IMR-90 (cell line): ENCODE results near the gene GOLGA3. TPM values are rescaled to one million over a fixed set of nuclear protein-coding genes. Genes with fewer than 3 reads are reported as not detected.

ENCODE experiments used
- ATAC-seq: fragments of 200-7000 bp; cut with Tn5 transposase; 2 replicates; pipeline ENCODE4 v1.9.1; 2020; ENCODE audit warnings: low read depth, mild to moderate bottlenecking, moderate library complexity
- BruUV-seq: library from RNA; stranded (reverse); fragments of 400-500 nt; replicated peaks from 2 replicates; lab custom pipeline; 2021; lab: Mats Ljungman, UMichigan
- CTCF ChIA-PET: fragments of 300-600 bp; formaldehyde crosslinking; extraction: SDS; loops from one replicate; lab custom pipeline; 2021; ENCODE audit warnings: antibody characterized with exemption; lab: Yijun Ruan, JAX
- POLR2A ChIA-PET: fragments of 300-600 bp; sonication (Branson Sonifier 250); formaldehyde crosslinking; loops from one replicate; lab custom pipeline; 2022; ENCODE audit warnings: antibody characterized with exemption; ENCODE audit not compliant: unreplicated experiment; lab: Charles Lee
- DNase-seq: peaks from one replicate; pipeline ENCODE4 v3.0.0; 2013
- H2AFZ ChIP-seq: replicated peaks from 2 replicates; pipeline ENCODE3; 2013; ENCODE audit warnings: low read length, mild to moderate bottlenecking; ENCODE audit not compliant: poor library complexity
- H2AK5ac ChIP-seq: 2 replicates; pipeline ENCODE4 v1.6.1; 2013; ENCODE audit warnings: low read depth, low read length, inconsistent platforms
- H2AK9ac ChIP-seq: replicated peaks from 2 replicates; pipeline ENCODE3; 2013; ENCODE audit warnings: mild to moderate bottlenecking, low read depth, low read length, moderate library complexity; ENCODE audit not compliant: poor library complexity
- H2BK120ac ChIP-seq: 2 replicates; pipeline ENCODE4 v1.6.1; 2013; ENCODE audit warnings: low read depth, low read length, inconsistent platforms
- H2BK15ac ChIP-seq: 3 replicates; pipeline ENCODE4 v1.6.1; 2013; ENCODE audit warnings: low read depth, low read length, inconsistent platforms
- H2BK20ac ChIP-seq: 2 replicates; pipeline ENCODE4 v1.6.1; 2013; ENCODE audit warnings: low read depth, mild to moderate bottlenecking, inconsistent platforms, low read length, moderate library complexity
- H2BK5ac ChIP-seq: 2 replicates; pipeline ENCODE4 v1.6.1; 2013; ENCODE audit warnings: mild to moderate bottlenecking, low read depth, low read length, inconsistent platforms; ENCODE audit not compliant: poor library complexity, severe bottlenecking
- H3K14ac ChIP-seq: replicated peaks from 2 replicates; pipeline ENCODE4 v1.6.1; 2013; ENCODE audit warnings: low read depth, low read length, inconsistent platforms
- H3K18ac ChIP-seq: 2 replicates; pipeline ENCODE4 v1.6.1; 2013; ENCODE audit warnings: low read depth, low read length, control low read depth
- H3K23ac ChIP-seq: 2 replicates; pipeline ENCODE4 v1.6.1; 2013; ENCODE audit warnings: low read depth, low read length, inconsistent platforms
- H3K27ac ChIP-seq: 2 replicates; pipeline ENCODE4 v1.5.1; 2013; ENCODE audit warnings: mild to moderate bottlenecking, control low read depth, low read length; ENCODE audit not compliant: insufficient read depth
- H3K27me3 ChIP-seq: 2 replicates; pipeline ENCODE4 v1.6.1; 2013; ENCODE audit warnings: low read length; ENCODE audit not compliant: control insufficient read depth, insufficient read depth
- H3K36me3 ChIP-seq: 2 replicates; pipeline ENCODE4 v1.6.1; 2013; ENCODE audit warnings: low read length, mixed read lengths; ENCODE audit not compliant: control insufficient read depth, insufficient read depth
- H3K4ac ChIP-seq: 2 replicates; pipeline ENCODE4 v1.6.1; 2013; ENCODE audit warnings: low read depth, low read length, inconsistent platforms
- H3K4me1 ChIP-seq: 2 replicates; pipeline ENCODE4 v1.6.1; 2013; ENCODE audit warnings: low read length, mixed read lengths; ENCODE audit not compliant: control insufficient read depth, insufficient read depth
- H3K4me2 ChIP-seq: 2 replicates; pipeline ENCODE4 v1.6.1; 2013; ENCODE audit warnings: low read depth, mild to moderate bottlenecking, control low read depth, low read length, moderate library complexity
- H3K4me3 ChIP-seq: 2 replicates; pipeline ENCODE4 v1.5.1; 2013; ENCODE audit warnings: low read depth, mild to moderate bottlenecking, control low read depth, low read length, moderate library complexity; ENCODE audit not compliant: insufficient read depth
- H3K56ac ChIP-seq: 2 replicates; pipeline ENCODE4 v1.6.1; 2013; ENCODE audit warnings: low read length, inconsistent platforms; ENCODE audit not compliant: insufficient read depth; ENCODE audit errors: extremely low read depth
- H3K79me1 ChIP-seq, 2 experiments: 2 replicates each; pipeline ENCODE4 v1.6.1; 2013; ENCODE audit warnings: low read length in 2 of 2, inconsistent platforms in 1 of 2, low read depth in 1 of 2
- H3K9ac ChIP-seq: 2 replicates; pipeline ENCODE4 v1.6.1; 2013; ENCODE audit warnings: low read depth, low read length, control low read depth
- H3K9me1 ChIP-seq: 2 replicates; pipeline ENCODE4 v1.6.1; 2013; ENCODE audit warnings: low read length, inconsistent platforms; ENCODE audit not compliant: insufficient read depth
- H3K9me3 ChIP-seq: 2 replicates; pipeline ENCODE4 v1.6.1; 2013; ENCODE audit warnings: low read length; ENCODE audit not compliant: control insufficient read depth, insufficient read depth
- H4K20me1 ChIP-seq: 2 replicates; pipeline ENCODE4 v1.6.1; 2013; ENCODE audit warnings: low read length, inconsistent platforms; ENCODE audit not compliant: insufficient read depth
- H4K5ac ChIP-seq: 2 replicates; pipeline ENCODE4 v1.6.1; 2013; ENCODE audit warnings: mild to moderate bottlenecking, low read depth, low read length, control low read depth
- H4K8ac ChIP-seq, 2 experiments: 2 replicates each; pipeline ENCODE4 v1.6.1; 2013; ENCODE audit warnings: low read depth in 2 of 2, low read length in 2 of 2, control low read depth in 1 of 2, inconsistent platforms in 1 of 2
- H4K91ac ChIP-seq: 2 replicates; pipeline ENCODE4 v1.6.1; 2013; ENCODE audit warnings: low read depth, low read length, inconsistent platforms; ENCODE audit not compliant: insufficient read depth
- BHLHE40 ChIP-seq: fragments of 150-350 bp; IDR thresholded peaks from 2 replicates; pipeline ENCODE4 v1.6.1; 2016; ENCODE audit warnings: mild to moderate bottlenecking, low read depth, low read length
- CEBPB ChIP-seq: IDR thresholded peaks from 2 replicates; pipeline ENCODE4 v1.6.1; 2012; ENCODE audit warnings: low read depth, low read length, improper control_type of control experiment
- CHD1 ChIP-seq: IDR thresholded peaks from 2 replicates; pipeline ENCODE4 v1.6.1; 2012; ENCODE audit warnings: low read depth, low read length, improper control_type of control experiment
- FOS ChIP-seq: fragments of 150-350 bp; IDR thresholded peaks from 2 replicates; pipeline ENCODE4 v1.6.1; 2016; ENCODE audit warnings: low read depth, low read length
- MAFK ChIP-seq: IDR thresholded peaks from 2 replicates; pipeline ENCODE4 v1.6.1; 2012; ENCODE audit warnings: low read depth, low read length, improper control_type of control experiment
- MAZ ChIP-seq: IDR thresholded peaks from 2 replicates; pipeline ENCODE4 v1.6.1; 2012; ENCODE audit warnings: low read depth, mild to moderate bottlenecking, low read length, improper control_type of control experiment, moderate library complexity, borderline replicate concordance
- MXI1 ChIP-seq: IDR thresholded peaks from 2 replicates; pipeline ENCODE4 v1.6.1; 2012; ENCODE audit warnings: low read depth, mild to moderate bottlenecking, low read length, moderate library complexity, borderline replicate concordance
- NFE2L2 ChIP-seq: fragments of 150-350 bp; IDR thresholded peaks from 2 replicates; pipeline ENCODE4 v1.6.1; 2016; ENCODE audit warnings: low read depth, mild to moderate bottlenecking, low read length
- POLR2A ChIP-seq: IDR thresholded peaks from 2 replicates; pipeline ENCODE4 v1.6.1; 2012; ENCODE audit warnings: mild to moderate bottlenecking, low read depth, low read length
- RAD21 ChIP-seq: IDR thresholded peaks from 2 replicates; pipeline ENCODE4 v1.6.1; 2012; ENCODE audit warnings: low read length, improper control_type of control experiment
- RCOR1 ChIP-seq: IDR thresholded peaks from 2 replicates; pipeline ENCODE4 v1.6.1; 2012; ENCODE audit warnings: mild to moderate bottlenecking, low read length, improper control_type of control experiment; ENCODE audit not compliant: insufficient replicate concordance
- RFX5 ChIP-seq: IDR thresholded peaks from 2 replicates; pipeline ENCODE4 v1.8.0; 2012; ENCODE audit warnings: low read depth, mild to moderate bottlenecking, low read length, moderate library complexity
- SMC3 ChIP-seq: fragments of 150-350 bp; IDR thresholded peaks from 2 replicates; pipeline ENCODE4 v1.6.1; 2016; ENCODE audit warnings: low read depth, mild to moderate bottlenecking, antibody characterized with exemption, low read length, moderate library complexity
- USF2 ChIP-seq: fragments of 150-350 bp; IDR thresholded peaks from 2 replicates; pipeline ENCODE4 v1.6.1; 2017; ENCODE audit warnings: mild to moderate bottlenecking, antibody characterized with exemption, low read length, low read depth
- WGBS, 2 experiments: methylation state at CpG; one replicate each; pipeline versions ENCODE4 v1.1.5 to v1.1.7; 2013; ENCODE audit warnings: missing lambda C conversion rate in 2 of 2; ENCODE audit not compliant: insufficient read length in 1 of 2; ENCODE audit errors: extremely low coverage in 2 of 2; 5-methylcytosine and 5-hydroxymethylcytosine counted together
- dilution Hi-C: fragments of 300-500 bp; cut with HindIII; formaldehyde crosslinking; loops from one replicate; pipeline ENCODE4 v1.14.3; 2018; ENCODE audit warnings: low sequenced_read_pairs; ENCODE audit not compliant: unreplicated experiment
- in situ Hi-C: fragments of 300-500 bp; cut with MboI; formaldehyde crosslinking; loops from 3 replicates; pipeline ENCODE4 v1.14.3; 2019; ENCODE audit warnings: low sequenced_read_pairs, inconsistent platforms, mixed read lengths
- intact Hi-C: fragments of 100-400 bp; cut with micrococcal nuclease; formaldehyde crosslinking; loops from 2 replicates; pipeline ENCODE4 v1.10.0; 2022
- polyA plus RNA-seq, 3 experiments: library from polyadenylated mRNA; depleted of rRNA; stranded (reverse); fragments of >200 nt; gene quantifications; 2 replicates each; pipeline ENCODE4 v1.2.3, GENCODE V29; 2012; ENCODE audit warnings: low replicate concordance in 1 of 3
- total RNA-seq: library from RNA; depleted of rRNA; stranded (reverse); fragments of >200 nt; gene quantifications from 2 replicates; pipeline ENCODE4 v1.2.3, GENCODE V29; 2012
- TF ChIP-seq, protein P1 (sequence below): conservative IDR thresholded peaks from 2 replicates; pipeline ENCODE4 v1.5.1; 2012; ENCODE audit warnings: mild to moderate bottlenecking, low read depth, low read length, improper control_type of control experiment

GOLGA3 gene
- total and polyA plus RNA-seq, 2 of the 4 experiments (the other 2 are of a cell fraction) = 39.6 to 99.8 TPM

DNA sequence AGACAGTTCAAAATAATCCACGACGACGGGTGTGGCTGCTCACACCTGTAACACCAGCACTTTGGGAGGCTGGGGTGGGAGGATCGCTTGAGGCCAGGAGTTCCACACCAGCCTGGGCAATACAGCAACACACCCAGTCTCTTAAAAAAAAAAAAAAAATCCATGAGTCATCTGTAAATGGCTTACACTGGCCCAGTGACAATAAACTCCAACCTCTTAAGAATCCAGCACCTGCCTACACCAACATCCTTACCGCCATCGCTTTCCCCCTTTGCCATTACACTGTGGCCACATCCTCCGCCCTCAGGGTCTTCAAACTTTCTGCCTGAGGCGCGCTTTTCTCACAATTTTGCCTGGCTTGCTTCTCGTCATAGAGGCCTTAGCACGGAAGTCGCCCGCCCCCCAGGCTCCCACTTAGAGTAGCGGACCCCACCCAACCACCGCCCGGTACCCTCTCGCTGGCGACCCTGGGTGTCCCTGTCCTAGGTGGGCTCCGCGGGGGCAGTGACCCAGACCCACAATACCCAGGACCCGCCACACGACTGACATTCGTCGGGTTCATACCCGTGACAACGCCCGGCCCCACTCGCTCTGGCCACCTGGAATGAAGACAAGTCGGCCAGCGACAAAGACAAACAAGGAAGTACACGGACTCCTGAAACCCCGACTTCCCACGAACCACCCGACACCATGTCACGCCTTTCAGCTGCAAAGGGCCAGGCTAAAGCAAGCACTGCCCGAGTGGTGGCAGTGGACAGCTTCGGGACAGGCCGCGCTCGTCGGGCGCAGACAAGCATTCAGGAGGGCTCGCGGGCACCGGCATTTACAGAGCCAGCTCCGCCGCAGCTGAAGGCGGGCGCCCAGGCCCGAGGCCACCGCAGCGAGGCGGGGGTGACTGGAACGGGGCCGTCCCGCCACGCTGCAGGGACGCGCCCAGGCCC, 636 bp downstream of the GOLGA3 start:
- in situ Hi-C loops = no loop called here
- TF ChIP-seq RFX5 (no peak), MAFK (0 out of 2 replicates have a peak, but pooled peaks have one; percentile 17), BHLHE40 (no peak), CHD1 (0 out of 2 replicates have a peak, but pooled peaks have one; percentile 35), RCOR1 (peak; percentile 64), CEBPB (no peak), MXI1 (peak; percentile 65), FOS (peak; percentile 66), MAZ (no peak), RAD21 (no peak), NFE2L2 (peak; percentile 35; the same call in 1 of the 2 replicates), USF2 (no peak), SMC3 (no peak), POLR2A (no peak)
- TF ChIP-seq, protein P1, sequence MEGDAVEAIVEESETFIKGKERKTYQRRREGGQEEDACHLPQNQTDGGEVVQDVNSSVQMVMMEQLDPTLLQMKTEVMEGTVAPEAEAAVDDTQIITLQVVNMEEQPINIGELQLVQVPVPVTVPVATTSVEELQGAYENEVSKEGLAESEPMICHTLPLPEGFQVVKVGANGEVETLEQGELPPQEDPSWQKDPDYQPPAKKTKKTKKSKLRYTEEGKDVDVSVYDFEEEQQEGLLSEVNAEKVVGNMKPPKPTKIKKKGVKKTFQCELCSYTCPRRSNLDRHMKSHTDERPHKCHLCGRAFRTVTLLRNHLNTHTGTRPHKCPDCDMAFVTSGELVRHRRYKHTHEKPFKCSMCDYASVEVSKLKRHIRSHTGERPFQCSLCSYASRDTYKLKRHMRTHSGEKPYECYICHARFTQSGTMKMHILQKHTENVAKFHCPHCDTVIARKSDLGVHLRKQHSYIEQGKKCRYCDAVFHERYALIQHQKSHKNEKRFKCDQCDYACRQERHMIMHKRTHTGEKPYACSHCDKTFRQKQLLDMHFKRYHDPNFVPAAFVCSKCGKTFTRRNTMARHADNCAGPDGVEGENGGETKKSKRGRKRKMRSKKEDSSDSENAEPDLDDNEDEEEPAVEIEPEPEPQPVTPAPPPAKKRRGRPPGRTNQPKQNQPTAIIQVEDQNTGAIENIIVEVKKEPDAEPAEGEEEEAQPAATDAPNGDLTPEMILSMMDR = no peak

More for the DNA sequence above, 636 bp downstream of the GOLGA3 start:
- H4K8ac ChIP-seq = peak overlapping the region; percentile 68 to 88
- H4K91ac ChIP-seq = peak overlapping the region; percentile 83
- dilution Hi-C loops = no loop called here
- peak overlapping the region; percentile 99 for H2AK5ac ChIP-seq
- H3K27me3 ChIP-seq = no peaks in the 10 kb centered on the region
- H2BK15ac ChIP-seq = no peak overlapping the region
- peak overlapping the region; percentile 94 for H3K14ac ChIP-seq
- peak overlapping the region; percentile 90 for H4K5ac ChIP-seq
- H3K23ac ChIP-seq = peak overlapping the region; percentile 91
- peak overlapping the region; percentile 100 for H2AK9ac ChIP-seq
- ChIA-PET CTCF (no interaction called here), POLR2A (no interaction called here)
- peaks cover 27% of the 10 kb centered on the region for H3K9me1 ChIP-seq
- peak overlapping the region; percentile 95 for H3K4me3 ChIP-seq
- H2BK120ac ChIP-seq = peak overlapping the region; percentile 40; the same call in 1 of the 2 replicates
- H3K56ac ChIP-seq = peak overlapping the region; percentile 89
- intact Hi-C loops = no loop called here
- no peak overlapping the region for H3K18ac ChIP-seq
- H4K20me1 ChIP-seq = peaks cover 49% of the 10 kb centered on the region
- no TSS peak for BruUV-seq
- peaks cover 0 to 60% of the 10 kb centered on the region in 2 experiments for H3K79me1 ChIP-seq
- H2AFZ ChIP-seq = peak overlapping the region; percentile 100
- peaks cover 38% of the 10 kb centered on the region for H3K36me3 ChIP-seq
- peaks cover 7% of the 10 kb centered on the region for H3K4me1 ChIP-seq
- H3K4me2 ChIP-seq = peak overlapping the region; percentile 89
- peak overlapping the region; percentile 90 for H3K27ac ChIP-seq
- no peaks in the 10 kb centered on the region for H3K9me3 ChIP-seq
- DNase-seq (peak; percentile 84), ATAC-seq (peak; percentile 42)
- H2BK5ac ChIP-seq = peak overlapping the region; percentile 72
- H2BK20ac ChIP-seq = no peak overlapping the region
- peak overlapping the region; percentile 98 for H3K4ac ChIP-seq
- 15% methylated on average over 20 of the region's 59 CpGs; no CpG with 5 or more reads in 1 of the 2 experiments for WGBS, 2 experiments
- H3K9ac ChIP-seq = peak overlapping the region; percentile 95
